Measurements from ENCODE around the gene SUGCT.

The SUGCT gene

GRCh38 chr7:40186586-40186985 is 51.8 kb downstream of the SUGCT start:
- H3K36me3 ChIP-seq (ENCODE audit: insufficient read depth, low read length): no peaks in the 10 kb centered on the region
- H3K27me3 ChIP-seq (ENCODE audit: insufficient read depth, low read length, poor library complexity, severe bottlenecking): no peaks in the 10 kb centered on the region
- H3K9me3 ChIP-seq (ENCODE audit: insufficient read depth, low read depth, low read length): no peaks in the 10 kb centered on the region
- H2AFZ ChIP-seq (ENCODE audit: low read length): no peak overlapping the region
- H3K9ac ChIP-seq (ENCODE audit: low read depth, low read length, poor library complexity, severe bottlenecking): no peak overlapping the region
- H3K79me2 ChIP-seq (ENCODE audit: insufficient read depth, low read length): no peaks in the 10 kb centered on the region
- H4K20me1 ChIP-seq (ENCODE audit: insufficient read depth, low read length, poor library complexity, severe bottlenecking): no peaks in the 10 kb centered on the region
- H3K4me2 ChIP-seq (ENCODE audit: low read depth, low read length, poor library complexity, severe bottlenecking): no peak overlapping the region
- no peak overlapping the region for H3K4me3 ChIP-seq (ENCODE audit: low read length, poor library complexity, severe bottlenecking)
- no peaks in the 10 kb centered on the region for H3K4me1 ChIP-seq (ENCODE audit: insufficient read depth, low read length, poor library complexity, severe bottlenecking)
- no peaks in the 10 kb centered on the region for H3K9me2 ChIP-seq (replicated peaks; ENCODE audit: low read depth, low read length)
- TF ChIP-seq CTCF (conservative IDR thresholded peaks at IDR 0.05; ENCODE audit: low read length): peak; percentile 21; the same call in 1 of the 2 replicates
- TF ChIP-seq EZH2phosphoT487 (IDR thresholded peaks at IDR 0.05; ENCODE audit: borderline replicate concordance): no peak
- H3F3A ChIP-seq (ENCODE audit: low read depth): no peaks in the 10 kb centered on the region

GRCh38 chr7:40192036-40192435 is 57.2 kb downstream of the SUGCT start:
- Histone ChIP-seq H3K79me2 (ENCODE audit: insufficient read depth, low read length) (no peaks in the 10 kb centered on the region), H3K36me3 (ENCODE audit: insufficient read depth, low read length) (no peaks in the 10 kb centered on the region), H3K9me3 (ENCODE audit: insufficient read depth, low read depth, low read length) (no peaks in the 10 kb centered on the region), H3K9ac (ENCODE audit: low read depth, low read length, poor library complexity, severe bottlenecking) (no peak overlapping the region), H2AFZ (ENCODE audit: low read length) (no peak overlapping the region), H3K9me2 (replicated peaks; ENCODE audit: low read depth, low read length) (no peaks in the 10 kb centered on the region), H3K27me3 (ENCODE audit: insufficient read depth, low read length, poor library complexity, severe bottlenecking) (no peaks in the 10 kb centered on the region), H3K4me3 (ENCODE audit: low read length, poor library complexity, severe bottlenecking) (no peak overlapping the region), H3K4me2 (ENCODE audit: low read depth, low read length, poor library complexity, severe bottlenecking) (no peak overlapping the region), H4K20me1 (ENCODE audit: insufficient read depth, low read length, poor library complexity, severe bottlenecking) (no peaks in the 10 kb centered on the region), H3F3A (ENCODE audit: low read depth) (no peaks in the 10 kb centered on the region), H3K4me1 (ENCODE audit: insufficient read depth, low read length, poor library complexity, severe bottlenecking) (no peaks in the 10 kb centered on the region)
- TF ChIP-seq EZH2phosphoT487 (IDR thresholded peaks at IDR 0.05; ENCODE audit: borderline replicate concordance) (no peak), CTCF (conservative IDR thresholded peaks at IDR 0.05; ENCODE audit: low read length) (no peak)

GRCh38 chr7:40194745-40195144 is 59.9 kb downstream of the SUGCT start:
- Histone ChIP-seq H3K9me3 (ENCODE audit: insufficient read depth, low read depth, low read length) (no peaks in the 10 kb centered on the region), H3K4me1 (ENCODE audit: insufficient read depth, low read length, poor library complexity, severe bottlenecking) (no peaks in the 10 kb centered on the region), H3K4me3 (ENCODE audit: low read length, poor library complexity, severe bottlenecking) (no peak overlapping the region), H3K4me2 (ENCODE audit: low read depth, low read length, poor library complexity, severe bottlenecking) (no peak overlapping the region), H2AFZ (ENCODE audit: low read length) (no peak overlapping the region), H3K9ac (ENCODE audit: low read depth, low read length, poor library complexity, severe bottlenecking) (no peak overlapping the region), H3K79me2 (ENCODE audit: insufficient read depth, low read length) (no peaks in the 10 kb centered on the region), H3K27me3 (ENCODE audit: insufficient read depth, low read length, poor library complexity, severe bottlenecking) (no peaks in the 10 kb centered on the region), H3F3A (ENCODE audit: low read depth) (no peaks in the 10 kb centered on the region), H3K36me3 (ENCODE audit: insufficient read depth, low read length) (no peaks in the 10 kb centered on the region), H4K20me1 (ENCODE audit: insufficient read depth, low read length, poor library complexity, severe bottlenecking) (no peaks in the 10 kb centered on the region), H3K9me2 (replicated peaks; ENCODE audit: low read depth, low read length) (no peaks in the 10 kb centered on the region)
- no peak for TF ChIP-seq CTCF (conservative IDR thresholded peaks at IDR 0.05; ENCODE audit: low read length)
- no peak for TF ChIP-seq EZH2phosphoT487 (IDR thresholded peaks at IDR 0.05; ENCODE audit: borderline replicate concordance)
